Body of pancreas (tissue), 4 donors: ENCODE data around the gene DUS2. TPM values are rescaled to one million over a fixed set of nuclear protein-coding genes. Genes with fewer than 3 reads are reported as not detected.

ENCODE experiments used
- ATAC-seq: fragments of 150-250 bp; one replicate; pipeline ENCODE4 v1.9.1; 2016
- DNase-seq, 4 donors: peaks; one replicate each; pipeline ENCODE4 v3.0.0-alpha.2; 2019
- H3K27ac ChIP-seq, 4 donors: fragments of 200-600 bp; sonication (generic); 1 replicate in 3 of 4; 2 replicates in 1 of 4; pipeline versions ENCODE4 v1.5.1 to v1.6.1; 2016 to 2019; ENCODE audit warnings: mild to moderate bottlenecking in 1 of 4, mixed read lengths in 1 of 4, moderate library complexity in 1 of 4
- H3K27me3 ChIP-seq, 2 donors: fragments of 200-600 bp; sonication (generic); one replicate each; pipeline ENCODE4 v1.6.0; 2016; ENCODE audit warnings: mild to moderate bottlenecking in 1 of 2
- H3K36me3 ChIP-seq, 2 donors: fragments of 200-600 bp; sonication (generic); replicated peaks in 1 of 2; 2 replicates each; pipeline ENCODE4 v1.5.1; 2016; ENCODE audit warnings: low read depth in 2 of 2; ENCODE audit not compliant: insufficient read depth in 1 of 2
- H3K4me1 ChIP-seq: fragments of 200-600 bp; sonication (generic); one replicate; pipeline ENCODE4 v1.6.0; 2016
- H3K4me3 ChIP-seq, 2 donors: fragments of 200-600 bp; sonication (generic); 1 replicate in 1 of 2; 2 replicates in 1 of 2; pipeline ENCODE4 v1.5.1; 2016 to 2019
- H3K9me3 ChIP-seq, 3 donors: fragments of 200-600 bp; sonication (generic); 1 replicate in 2 of 3; 2 replicates in 1 of 3; pipeline ENCODE4 v1.5.1; 2016
- POLR2A ChIP-seq, 3 donors: fragments of 450-650 bp; IDR thresholded peaks; one replicate each; pipeline ENCODE4 v1.6.1; 2016; ENCODE audit warnings: antibody characterized with exemption in 3 of 3, mild to moderate bottlenecking in 2 of 3
- WGBS, 2 donors: methylation state at CpG; one replicate each; pipeline ENCODE4 v1.1.5; 2017; 5-methylcytosine and 5-hydroxymethylcytosine counted together
- intact Hi-C: fragments of 100-400 bp; cut with DNase I; formaldehyde crosslinking; loops from one replicate; pipeline ENCODE4 v1.15.1; 2023
- total RNA-seq, 2 donors: library from RNA; depleted of rRNA; stranded (reverse); fragments of >200 nt; gene quantifications; one replicate each; pipeline ENCODE4 v1.1.0, GENCODE V29; 2016
- TF ChIP-seq, protein P1 (sequence below), 7 experiments: fragments of 450-650 bp in 4 of 7; fragments of 200-600 bp in 3 of 7; sonication (generic) in 3 of 7; IDR thresholded peaks; one replicate each; pipeline ENCODE4 v1.5.1; 2016 to 2019; ENCODE audit warnings: antibody characterized with exemption in 7 of 7

The DUS2 gene
- total RNA-seq, 2 donors from 2014 or later, result 3.1 to 3.6 TPM

DNA sequence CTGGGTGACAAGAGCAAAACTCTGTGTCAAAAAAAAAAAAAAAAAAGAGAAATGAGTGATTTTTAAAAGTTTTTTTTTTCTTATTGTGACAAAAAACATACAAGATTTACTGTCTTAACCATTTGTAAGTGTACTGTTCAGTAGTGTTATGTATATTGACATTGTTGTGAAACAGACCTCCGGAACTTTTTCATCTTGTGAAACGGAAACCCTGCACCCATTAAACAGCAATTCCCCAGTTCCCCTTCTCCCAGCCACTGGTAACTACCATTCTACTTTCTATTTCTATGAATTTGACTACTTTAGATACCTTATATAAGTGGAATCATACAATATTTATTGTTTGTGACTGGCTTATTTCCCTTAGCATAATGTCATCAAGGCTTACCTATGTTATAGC lies 18.7 kb downstream of the DUS2 start:
- Histone ChIP-seq H3K27me3 (no peaks in the 10 kb centered on the region), H3K9me3 (no peaks in the 10 kb centered on the region), H3K36me3 (peaks cover 0 to 2% of the 10 kb centered on the region in 2 donors), H3K4me3 (no peak overlapping the region), H3K4me1 (no peaks in the 10 kb centered on the region), H3K27ac (peak overlapping the region in 1 of 4 donors; percentile 18)
- TF ChIP-seq, protein P1, sequence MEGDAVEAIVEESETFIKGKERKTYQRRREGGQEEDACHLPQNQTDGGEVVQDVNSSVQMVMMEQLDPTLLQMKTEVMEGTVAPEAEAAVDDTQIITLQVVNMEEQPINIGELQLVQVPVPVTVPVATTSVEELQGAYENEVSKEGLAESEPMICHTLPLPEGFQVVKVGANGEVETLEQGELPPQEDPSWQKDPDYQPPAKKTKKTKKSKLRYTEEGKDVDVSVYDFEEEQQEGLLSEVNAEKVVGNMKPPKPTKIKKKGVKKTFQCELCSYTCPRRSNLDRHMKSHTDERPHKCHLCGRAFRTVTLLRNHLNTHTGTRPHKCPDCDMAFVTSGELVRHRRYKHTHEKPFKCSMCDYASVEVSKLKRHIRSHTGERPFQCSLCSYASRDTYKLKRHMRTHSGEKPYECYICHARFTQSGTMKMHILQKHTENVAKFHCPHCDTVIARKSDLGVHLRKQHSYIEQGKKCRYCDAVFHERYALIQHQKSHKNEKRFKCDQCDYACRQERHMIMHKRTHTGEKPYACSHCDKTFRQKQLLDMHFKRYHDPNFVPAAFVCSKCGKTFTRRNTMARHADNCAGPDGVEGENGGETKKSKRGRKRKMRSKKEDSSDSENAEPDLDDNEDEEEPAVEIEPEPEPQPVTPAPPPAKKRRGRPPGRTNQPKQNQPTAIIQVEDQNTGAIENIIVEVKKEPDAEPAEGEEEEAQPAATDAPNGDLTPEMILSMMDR (IDR thresholded peaks at IDR 0.05), result no peak
- no peak for TF ChIP-seq POLR2A (IDR thresholded peaks at IDR 0.05)
- intact Hi-C loops, result loop anchor here (10.0 kb wide), 1 partner anchor 227 kb away; no protein-coding TSS in a partner anchor
- ATAC-seq (no peak), DNase-seq (no peak)
- WGBS, 2 donors, result 79 to 91% methylated on average over 2 of the region's 2 CpGs

DNA sequence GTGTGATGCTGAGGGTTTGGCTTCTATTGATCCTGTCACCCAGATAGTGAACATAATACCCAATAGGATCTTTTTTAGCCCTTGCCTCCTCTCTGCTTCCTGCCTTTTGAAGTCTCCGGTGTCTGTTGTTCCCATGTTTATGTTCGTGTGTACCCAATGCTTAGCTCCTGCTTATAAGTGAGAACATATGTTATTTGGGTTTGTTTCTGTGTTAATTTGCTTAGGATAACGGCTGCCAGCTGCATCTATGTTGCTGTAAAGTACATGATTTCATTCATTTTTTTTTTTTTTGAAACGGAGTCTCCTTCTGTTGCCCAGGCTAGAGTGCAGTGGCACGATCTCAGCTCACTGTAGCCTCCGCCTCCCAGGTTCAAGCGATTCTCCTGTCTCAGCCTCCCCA lies 23.0 kb downstream of the DUS2 start:
- Histone ChIP-seq H3K27ac (no peak overlapping the region), H3K27me3 (no peaks in the 10 kb centered on the region), H3K36me3 (peaks cover 0 to 2% of the 10 kb centered on the region in 2 donors), H3K9me3 (no peaks in the 10 kb centered on the region), H3K4me1 (no peaks in the 10 kb centered on the region), H3K4me3 (no peak overlapping the region)
- intact Hi-C loops, result loop anchor here (10.0 kb wide), 1 partner anchor 231 kb away; no protein-coding TSS in a partner anchor
- 85 to 88% methylated on average over 7 of the region's 7 CpGs for WGBS, 2 donors
- TF ChIP-seq, protein P1 (IDR thresholded peaks at IDR 0.05), result no peak
- TF ChIP-seq POLR2A (IDR thresholded peaks at IDR 0.05), result no peak
- no peak for ATAC-seq
- no peak for DNase-seq

DNA sequence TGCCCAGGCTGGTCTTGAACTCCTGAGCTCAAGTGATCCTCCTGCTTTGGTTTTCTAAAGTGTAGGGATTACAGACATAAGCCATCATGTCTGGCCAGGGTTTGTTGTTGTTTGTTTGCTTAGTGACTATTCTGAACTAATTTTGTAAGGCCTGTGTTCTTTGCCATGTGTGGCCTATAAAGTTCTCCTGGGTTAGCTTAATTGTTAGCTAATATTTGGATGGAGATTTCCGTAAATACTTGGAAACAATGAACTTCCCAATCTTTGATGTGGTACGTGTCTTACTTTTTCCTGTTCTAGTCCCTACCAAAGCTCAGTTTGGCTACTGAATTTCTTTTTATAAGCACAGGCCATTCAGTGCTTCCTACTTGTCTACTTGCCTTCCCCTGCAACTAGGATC lies 24.9 kb downstream of the DUS2 start:
- ATAC-seq, result no peak
- no peak for DNase-seq
- H3K27ac ChIP-seq, result no peak overlapping the region
- intact Hi-C loops, result loop anchor here (10.0 kb wide), 1 partner anchor 233 kb away; no protein-coding TSS in a partner anchor
- no peaks in the 10 kb centered on the region for H3K9me3 ChIP-seq
- H3K4me1 ChIP-seq, result no peaks in the 10 kb centered on the region
- 78 to 89% methylated on average over 2 of the region's 2 CpGs for WGBS, 2 donors
- no peaks in the 10 kb centered on the region for H3K27me3 ChIP-seq
- H3K4me3 ChIP-seq, result no peak overlapping the region
- no peak for TF ChIP-seq POLR2A (IDR thresholded peaks at IDR 0.05)
- TF ChIP-seq, protein P1 (IDR thresholded peaks at IDR 0.05), result no peak
- no peaks in the 10 kb centered on the region for H3K36me3 ChIP-seq

GRCh38 chr16:68049449-68049848 lies 26.4 kb downstream of the DUS2 start:
- Histone ChIP-seq H3K4me3 (no peak overlapping the region), H3K4me1 (no peaks in the 10 kb centered on the region), H3K36me3 (peaks cover 0 to under 1% of the 10 kb centered on the region in 2 donors), H3K27ac (no peak overlapping the region), H3K9me3 (no peaks in the 10 kb centered on the region), H3K27me3 (no peaks in the 10 kb centered on the region)
- intact Hi-C loops, result loop anchor here (10.0 kb wide), 1 partner anchor 235 kb away; no protein-coding TSS in a partner anchor
- ATAC-seq, result no peak
- no peak for TF ChIP-seq POLR2A (IDR thresholded peaks at IDR 0.05)
- TF ChIP-seq, protein P1 (IDR thresholded peaks at IDR 0.05), result no peak
- DNase-seq, result no peak
- WGBS, 2 donors, result 94 to 95% methylated on average over 2 of the region's 2 CpGs

- TF ChIP-seq, protein P1 (IDR thresholded peaks at IDR 0.05), result no peak
- TF ChIP-seq POLR2A (IDR thresholded peaks at IDR 0.05), result no peak
- no peak for DNase-seq
These were observed 32.3 kb downstream of the DUS2 start for GRCh38 chr16:68055395-68055794.

More at GRCh38 chr16:68055395-68055794, 32.3 kb downstream of the DUS2 start:
- Histone ChIP-seq H3K4me1 (no peaks in the 10 kb centered on the region), H3K27me3 (no peaks in the 10 kb centered on the region), H3K9me3 (no peaks in the 10 kb centered on the region), H3K36me3 (peaks cover 0 to 1% of the 10 kb centered on the region in 2 donors), H3K27ac (no peak overlapping the region), H3K4me3 (no peak overlapping the region)
- 67 to 83% methylated on average over 3 of the region's 3 CpGs for WGBS, 2 donors
- intact Hi-C loops, result no loop called here
- no peak for ATAC-seq
